ENCODE results near the gene TNRC6B.

Gene TNRC6B

GRCh38 chr22:40326905-40327735, 149.4 kb downstream of the TNRC6B start:
- DNase-seq (ENCODE audit: low spot score) = no peak

DNA sequence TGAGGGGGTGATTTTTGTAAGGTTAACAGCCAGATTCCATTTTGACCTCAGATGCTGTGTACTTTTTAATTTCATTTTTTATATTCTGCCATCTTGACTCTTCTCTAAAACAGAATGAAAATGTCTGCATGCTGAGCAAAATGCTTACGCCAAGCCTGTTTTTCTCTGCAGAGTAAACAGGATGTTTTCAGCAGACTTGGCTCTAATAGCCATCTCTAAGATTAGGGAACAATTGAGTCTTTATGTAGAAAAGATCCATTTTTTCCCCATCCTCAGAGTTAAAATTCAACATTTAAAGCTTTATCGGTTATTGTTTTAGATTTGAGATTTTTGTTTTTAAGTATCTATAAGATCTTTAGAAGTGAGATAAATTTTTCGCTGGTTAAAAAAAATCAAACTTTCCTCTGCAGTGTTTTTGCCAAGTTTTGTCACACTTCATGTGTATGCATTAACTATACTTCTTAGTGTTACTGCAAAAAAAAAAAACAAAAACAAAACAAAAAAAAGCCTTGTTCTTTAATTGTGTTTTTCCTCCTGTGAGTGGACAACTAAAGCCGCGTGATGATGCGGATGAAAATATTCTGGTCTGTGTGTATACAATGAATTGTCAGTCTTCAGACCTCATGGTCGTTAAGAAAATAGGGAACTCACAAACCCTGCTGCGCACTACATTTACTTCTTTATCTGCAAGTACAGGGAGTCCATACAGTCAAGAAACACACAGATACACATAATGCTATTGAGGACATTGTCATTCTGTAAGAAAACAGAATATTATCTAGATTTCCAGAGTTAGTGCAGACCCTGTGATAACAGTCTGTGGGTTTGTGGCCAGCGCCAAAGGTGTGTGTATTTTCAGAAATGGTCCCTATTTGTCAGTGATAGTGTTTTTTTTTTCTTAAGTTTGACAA, 151.1 kb downstream of the TNRC6B start:
- no peak for DNase-seq (ENCODE audit: low spot score)

GRCh38 chr22:40329466-40329865, 151.7 kb downstream of the TNRC6B start:
- no peak for DNase-seq (ENCODE audit: low spot score)

- no peak for DNase-seq (ENCODE audit: low spot score)
These were observed 152.4 kb downstream of the TNRC6B start for GRCh38 chr22:40330086-40330485.

DNA sequence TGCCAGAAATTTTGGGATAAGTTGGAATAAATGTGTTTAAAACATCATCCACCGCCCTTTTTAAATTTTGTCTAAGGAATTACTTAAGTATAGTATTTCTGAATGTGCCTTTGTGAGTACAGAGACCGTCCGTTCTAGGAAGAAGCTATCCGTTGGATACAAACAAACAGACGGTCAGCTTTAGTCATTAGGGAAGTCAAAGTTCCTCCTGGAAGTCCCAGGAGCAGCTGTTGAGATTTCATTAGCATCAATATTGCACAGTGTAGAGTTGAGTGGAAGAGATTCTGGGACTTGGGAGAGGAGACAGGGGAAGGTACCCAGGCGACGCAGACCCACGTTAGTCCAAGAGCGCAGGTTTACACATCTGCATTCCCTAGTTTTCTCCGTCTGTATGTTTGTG, 152.9 kb downstream of the TNRC6B start:
- no peak for DNase-seq (ENCODE audit: low spot score)

DNA sequence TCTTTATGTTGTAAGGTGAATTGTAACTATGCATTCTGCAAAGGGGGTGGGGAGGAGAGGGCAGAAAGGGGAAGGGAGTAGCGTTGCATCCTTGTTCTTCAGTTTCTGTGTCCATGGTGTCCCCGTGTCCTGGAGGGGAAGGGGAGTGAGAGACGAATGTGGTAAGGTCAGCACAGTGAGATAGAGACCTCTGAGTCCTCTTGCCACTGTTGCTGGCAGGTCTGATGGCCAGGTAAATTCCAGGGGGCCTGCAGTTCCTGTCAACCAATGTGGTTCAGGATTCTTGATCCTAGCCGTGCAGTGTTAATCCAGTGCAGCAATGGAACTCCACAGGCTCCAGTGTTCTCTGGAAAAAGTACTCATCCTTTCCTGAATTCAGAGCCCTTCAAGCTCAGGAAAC, 154.0 kb downstream of the TNRC6B start:
- DNase-seq (ENCODE audit: low spot score) = no peak

DNA sequence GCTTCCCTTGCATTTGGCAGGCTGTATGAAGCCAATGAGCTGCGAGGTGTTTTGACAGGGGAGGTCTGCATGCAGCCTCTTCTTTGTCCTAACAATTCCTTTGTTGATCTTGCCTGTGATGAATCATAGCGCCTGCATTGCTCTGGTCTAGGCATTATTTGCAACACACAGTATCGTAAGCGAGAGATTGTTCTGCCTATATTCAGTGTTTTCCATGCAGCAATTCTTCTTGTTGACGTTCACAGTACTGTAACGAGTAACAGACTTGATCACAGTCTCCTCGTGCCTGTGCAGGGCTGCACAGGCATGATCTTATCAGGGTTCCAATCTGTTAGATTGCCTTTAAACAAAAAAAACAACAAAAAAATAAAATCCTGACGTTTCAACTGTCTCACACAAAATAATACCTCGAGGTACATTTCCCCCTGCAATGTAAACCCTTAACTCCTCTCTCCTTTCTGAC, 154.6 kb downstream of the TNRC6B start:
- DNase-seq (ENCODE audit: low spot score) = no peak

DNA sequence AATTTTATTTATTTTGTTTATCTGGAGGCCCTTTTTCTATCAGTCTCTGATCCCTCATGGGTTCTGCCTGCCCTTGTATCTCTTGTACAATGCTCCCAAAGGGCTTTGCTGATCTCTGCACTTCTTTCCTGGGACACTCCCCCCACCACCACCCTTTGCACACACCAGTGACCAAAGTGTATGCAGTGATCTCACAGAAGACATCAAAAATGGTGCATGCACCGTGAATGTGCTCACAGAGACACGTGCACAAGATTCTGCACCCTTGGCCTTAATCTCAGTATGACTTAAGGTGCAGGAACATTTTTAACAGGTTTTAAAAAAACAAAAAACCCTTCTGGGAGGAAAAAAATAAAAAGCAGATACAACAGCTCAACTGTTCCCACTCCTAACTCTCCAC, 156.3 kb downstream of the TNRC6B start:
- DNase-seq (ENCODE audit: low spot score) = no peak

DNA sequence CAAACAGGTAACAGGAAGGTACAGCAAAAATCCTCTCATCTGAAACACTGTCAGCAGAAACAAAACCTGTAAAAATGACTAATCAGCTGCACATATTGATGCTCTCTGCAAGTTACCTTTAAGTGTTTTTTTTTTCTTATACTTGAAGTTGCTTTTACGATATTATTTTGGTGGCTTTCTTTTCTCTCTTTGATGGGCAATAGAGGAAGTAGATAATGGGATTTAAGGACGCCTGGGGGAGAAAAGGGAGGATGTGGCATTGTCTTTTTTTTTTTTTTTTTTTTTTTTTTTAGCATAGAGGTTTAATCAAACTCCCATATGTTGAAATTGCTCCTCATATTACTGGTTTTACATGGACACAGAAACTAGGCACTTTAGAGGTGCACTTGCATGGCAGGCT, 157.2 kb downstream of the TNRC6B start:
- DNase-seq (ENCODE audit: low spot score) = no peak

DNA sequence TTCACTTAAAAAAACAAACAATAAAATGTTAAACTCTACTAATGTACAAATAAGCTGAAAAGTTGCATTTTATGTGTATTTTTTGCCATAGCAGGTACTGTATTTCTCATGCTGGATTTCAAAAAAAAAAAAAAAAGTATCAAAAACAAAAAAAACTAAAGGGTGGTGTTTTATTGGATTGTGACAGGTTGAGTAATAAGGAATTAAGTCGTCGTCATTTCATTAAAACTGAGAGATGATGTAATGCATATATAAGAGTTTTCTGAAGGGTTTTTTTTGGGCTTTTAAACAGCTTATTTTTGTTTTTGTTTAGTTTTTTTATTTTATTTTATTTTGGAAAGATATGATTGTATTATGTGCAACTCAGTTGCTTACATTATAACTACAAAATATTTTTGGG, 157.6 kb downstream of the TNRC6B start:
- no peak for DNase-seq (ENCODE audit: low spot score)

DNA sequence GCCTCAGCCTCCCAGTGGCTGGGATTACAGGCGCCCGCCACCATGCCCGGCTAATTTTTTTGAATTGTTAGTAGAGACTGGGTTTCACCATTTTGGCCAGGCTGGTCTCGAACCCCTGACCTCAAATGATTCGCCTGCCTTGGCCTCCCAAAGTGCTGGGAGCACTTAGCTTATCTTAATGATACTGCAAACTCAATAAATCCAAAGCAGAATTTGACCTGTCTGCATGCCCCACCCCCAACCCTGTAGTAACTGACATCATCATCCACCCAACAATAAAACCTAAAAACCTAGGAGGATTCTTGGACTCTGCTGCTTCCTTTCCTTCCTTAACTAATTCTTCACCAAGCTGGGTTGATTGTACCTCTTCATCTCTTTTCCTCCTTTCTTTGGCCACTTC, 162.3 kb downstream of the TNRC6B start:
- DNase-seq (ENCODE audit: low spot score) = no peak

- DNase-seq (ENCODE audit: low spot score) = no peak
These were observed 163.9 kb downstream of the TNRC6B start for GRCh38 chr22:40341604-40342003.

GRCh38 chr22:40342521-40342920, 164.8 kb downstream of the TNRC6B start:
- no peak for DNase-seq (ENCODE audit: low spot score)

DNA sequence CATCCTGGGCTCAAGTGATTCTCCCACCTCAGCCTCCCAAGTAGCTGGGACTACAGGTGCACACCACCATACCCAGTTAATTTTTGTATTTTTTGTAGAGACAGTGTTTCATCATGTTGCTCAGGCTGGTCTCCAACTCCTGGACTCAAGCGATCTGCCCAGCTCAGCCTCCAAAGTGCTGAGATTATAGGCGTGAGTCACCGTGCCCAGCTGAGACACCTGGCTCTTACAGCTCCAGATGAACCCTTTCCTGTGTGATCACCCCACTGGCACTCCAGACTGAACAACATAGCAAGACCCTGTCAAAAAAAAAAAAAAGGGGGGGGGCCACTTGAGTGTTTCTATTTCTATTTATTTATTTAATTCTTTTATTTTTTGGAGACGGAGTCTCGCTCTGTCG, 167.5 kb downstream of the TNRC6B start:
- no peak for DNase-seq (ENCODE audit: low spot score)

- DNase-seq (ENCODE audit: low spot score) = peak; percentile 69
These were observed 168.1 kb downstream of the TNRC6B start for GRCh38 chr22:40345815-40346184.

- peak; percentile 97 for DNase-seq (ENCODE audit: low spot score)
These were observed 168.7 kb downstream of the TNRC6B start, which contains the start of gene ADSL for GRCh38 chr22:40346185-40347118. Gene ADSL, plus strand, starts transcription at chr22:40346500. Its CDS starts 59 bp downstream, at chr22:40346559.

DNA sequence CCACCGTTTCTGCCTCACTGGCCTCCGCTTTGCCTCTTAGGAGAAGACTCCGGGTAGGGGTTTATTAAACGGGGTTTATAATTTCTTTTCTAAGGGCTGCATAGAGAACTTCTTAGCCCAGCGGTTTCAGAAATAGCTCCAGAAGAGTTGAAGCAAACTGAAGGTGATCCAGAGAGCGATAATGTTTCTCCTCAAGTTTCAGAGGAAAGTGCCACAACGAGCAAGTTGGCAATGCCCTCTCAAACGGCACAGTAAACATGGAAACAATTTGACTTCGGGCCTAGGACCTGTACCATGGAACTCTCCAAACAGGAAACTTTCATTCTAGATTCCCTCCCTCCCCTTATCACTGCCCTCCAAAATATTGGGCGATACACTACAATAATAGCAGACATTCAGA, 169.6 kb downstream of the TNRC6B start:
- no peak for DNase-seq (ENCODE audit: low spot score)

DNA sequence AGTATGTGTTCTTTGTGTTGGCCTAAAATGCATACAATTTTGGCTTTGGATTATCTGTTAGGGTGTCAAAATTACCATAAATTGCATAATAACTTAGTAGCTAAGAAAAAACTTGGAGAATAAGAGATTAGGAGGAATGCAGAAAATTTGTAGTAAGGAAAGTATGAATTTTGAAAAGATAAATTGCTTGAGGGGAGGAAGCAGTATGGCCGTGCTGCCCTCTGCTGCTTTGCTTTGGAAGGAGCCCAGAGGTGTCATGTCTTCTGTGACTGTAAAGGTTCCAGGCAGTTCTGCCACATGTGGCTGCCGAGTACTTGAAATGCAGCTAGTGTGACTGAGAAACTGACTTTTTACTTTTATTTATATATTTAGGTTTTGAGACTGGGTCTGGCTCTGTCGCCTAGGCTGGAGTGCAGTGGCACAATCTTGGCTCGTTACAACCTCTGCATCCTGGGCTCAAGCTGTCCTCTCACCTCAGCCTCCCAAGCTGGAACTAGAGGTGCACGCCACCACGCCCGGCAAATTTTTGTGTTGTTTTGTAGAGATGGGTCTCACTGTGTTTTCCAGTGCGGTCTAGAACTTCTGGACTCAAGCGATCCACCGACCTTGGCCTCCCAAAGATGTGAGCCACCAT, 170.4 kb downstream of the TNRC6B start:
- DNase-seq (ENCODE audit: low spot score) = peak; percentile 81

- DNase-seq (ENCODE audit: low spot score) = no peak
These were observed 175.0 kb downstream of the TNRC6B start for GRCh38 chr22:40352763-40353162.

- no peak for DNase-seq (ENCODE audit: low spot score)
These were observed 183.4 kb downstream of the TNRC6B start for GRCh38 chr22:40361100-40361499.

- peak; percentile 9 for DNase-seq (ENCODE audit: low spot score)
These were observed 185.3 kb downstream of the TNRC6B start for GRCh38 chr22:40363059-40363458.
